GM19328 (cell line): ENCODE measurements around the gene MEF2B.
"Not testable (repeated sequence)": the region's sequence is repeated elsewhere in the genome, so short reads cannot be mapped to it uniquely, and the experiment has no call there.

ENCODE experiments used
- ATAC-seq: cut with Tn5 transposase; IDR thresholded peaks from one replicate; pipeline ENCODE4 v1.9.1; 2021; ENCODE audit warnings: mild to moderate bottlenecking, moderate library complexity; ENCODE audit not compliant: unreplicated experiment

Gene MEF2B

DNA sequence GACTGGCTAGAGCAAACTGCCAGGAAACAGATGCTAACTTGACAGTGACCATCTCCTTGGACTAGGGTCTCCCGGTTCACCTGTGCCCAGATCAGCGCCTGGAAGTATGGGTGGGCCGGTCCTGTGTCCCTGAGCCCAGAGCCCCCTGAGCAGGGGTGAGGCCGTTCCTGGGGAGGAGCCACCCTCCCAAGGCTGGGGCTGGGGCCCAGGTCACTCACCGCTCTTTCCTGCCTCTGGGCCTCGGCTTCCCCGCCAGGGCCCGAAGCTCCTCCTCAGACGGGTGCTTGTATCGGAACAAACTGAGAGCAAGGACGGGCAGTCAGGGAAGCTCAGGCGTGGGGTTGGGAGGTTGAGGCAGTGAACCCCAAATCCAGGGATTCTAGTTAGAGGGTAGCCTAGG is 37.2 kb downstream of the MEF2B start:
- ATAC-seq = no peak

- ATAC-seq = no peak
Observed at GRCh38 chr19:19131989-19132388, 38.1 kb downstream of the MEF2B start.

- ATAC-seq = no peak
Observed at GRCh38 chr19:19126102-19126501, 44.0 kb downstream of the MEF2B start.

DNA sequence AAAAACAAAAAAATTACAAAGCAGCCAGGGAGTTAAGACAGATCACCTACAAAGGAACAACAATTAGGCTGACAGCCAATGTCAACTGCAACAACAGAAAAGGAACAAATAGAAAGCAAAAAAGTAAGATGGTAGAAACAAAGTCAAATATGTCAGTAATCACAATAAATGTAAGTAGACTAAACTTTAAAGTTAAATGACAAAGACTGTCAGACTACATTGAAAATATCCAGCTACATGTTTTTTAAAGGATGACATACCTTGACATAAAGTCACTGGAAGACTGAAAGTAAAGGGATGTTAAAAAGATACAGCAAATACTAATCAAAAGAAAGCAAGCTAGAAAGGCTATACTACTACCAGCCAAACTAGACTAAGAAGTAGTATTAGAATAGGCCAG is 46.7 kb downstream of the MEF2B start:
- ATAC-seq = no peak

DNA sequence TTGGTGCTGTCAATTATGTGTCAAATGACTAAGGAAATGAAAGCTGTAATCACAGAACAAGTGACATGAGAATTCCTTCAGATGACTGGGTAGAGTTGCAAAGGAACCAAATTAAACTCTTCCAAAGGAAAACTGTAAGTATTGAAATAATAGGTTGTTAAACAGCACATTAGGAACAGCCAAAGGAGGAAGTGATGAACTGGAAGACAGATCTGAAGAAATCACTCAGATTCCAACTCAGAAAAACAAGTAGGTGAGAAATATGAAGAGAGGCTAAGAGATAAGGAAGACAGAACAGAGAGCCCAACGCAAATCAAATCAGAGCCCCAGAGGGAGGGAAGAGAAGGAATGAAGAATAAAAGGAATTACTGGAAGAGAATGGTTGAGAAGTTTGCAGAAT is 47.2 kb downstream of the MEF2B start:
- ATAC-seq = no peak

- ATAC-seq = no peak
Observed at GRCh38 chr19:19121371-19121770, 48.7 kb downstream of the MEF2B start.

GRCh38 chr19:19120308-19121231 is 49.5 kb downstream of the MEF2B start:
- ATAC-seq = no peak

- ATAC-seq = no peak
Observed at GRCh38 chr19:19119325-19120237, 50.5 kb downstream of the MEF2B start.

GRCh38 chr19:19115954-19116353 is 54.1 kb downstream of the MEF2B start:
- ATAC-seq = no peak

DNA sequence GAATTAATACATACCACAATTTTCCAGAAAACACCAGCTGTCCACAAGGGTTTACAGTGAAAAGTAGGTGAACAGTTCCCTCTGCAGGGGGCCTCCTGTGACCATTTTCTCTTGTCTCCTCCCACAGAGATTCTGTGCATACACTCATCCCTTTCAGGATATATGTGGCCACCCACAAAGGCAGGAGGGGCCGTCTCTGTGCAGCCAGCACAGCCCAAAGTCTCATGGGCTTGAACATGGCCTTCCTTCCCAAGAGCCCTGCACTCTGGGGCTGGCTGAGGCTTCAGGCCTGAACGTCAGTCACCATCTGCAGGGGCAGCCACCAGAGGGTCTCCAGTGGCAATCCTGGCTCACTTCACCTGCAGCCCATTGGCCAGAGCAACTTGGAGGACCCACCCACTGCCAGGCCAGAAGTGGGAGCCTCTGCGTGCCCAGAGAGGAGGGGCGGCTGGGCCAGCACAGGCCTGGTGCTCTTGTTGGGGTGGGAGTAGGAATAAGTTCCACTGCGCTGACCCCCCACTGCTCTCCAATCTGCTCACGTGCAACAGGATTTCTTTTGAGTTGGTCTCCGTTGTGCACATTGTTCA is 56.9 kb downstream of the MEF2B start:
- no peak for ATAC-seq

- ATAC-seq = no peak
Observed at GRCh38 chr19:19111967-19112580, 58.0 kb downstream of the MEF2B start.

GRCh38 chr19:19111136-19111835 is 58.8 kb downstream of the MEF2B start:
- no peak for ATAC-seq

DNA sequence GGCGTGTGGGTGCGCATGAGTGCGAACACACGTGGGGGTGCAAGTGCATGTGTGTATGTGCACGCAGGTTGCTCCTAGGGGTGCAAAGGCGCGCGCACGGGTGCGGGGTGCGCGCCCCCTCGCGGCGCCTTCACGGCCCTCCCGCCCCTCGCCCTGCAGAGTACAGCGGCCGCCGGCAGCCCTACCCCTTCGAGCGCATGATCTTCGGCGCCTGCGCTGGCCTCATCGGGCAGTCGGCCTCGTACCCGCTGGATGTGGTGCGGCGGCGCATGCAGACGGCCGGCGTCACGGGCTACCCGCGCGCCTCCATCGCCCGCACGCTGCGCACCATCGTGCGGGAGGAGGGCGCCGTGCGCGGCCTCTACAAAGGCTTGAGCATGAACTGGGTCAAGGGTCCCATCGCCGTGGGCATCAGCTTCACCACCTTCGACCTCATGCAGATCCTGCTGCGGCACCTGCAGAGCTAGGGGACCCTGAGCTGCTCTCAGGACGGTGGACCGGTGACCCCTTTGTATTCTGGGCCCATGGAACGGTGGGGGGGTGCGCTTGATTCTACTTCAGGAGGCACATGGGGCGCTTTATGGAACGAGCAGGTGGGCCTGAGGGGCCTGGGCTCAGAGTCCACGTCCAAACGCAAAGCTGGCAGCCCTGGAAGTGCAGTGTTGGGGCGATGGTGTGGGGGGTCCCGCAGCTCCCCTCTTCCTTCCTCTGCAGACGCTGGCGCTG is 59.5 kb downstream of the MEF2B start:
- ATAC-seq = no peak

GRCh38 chr19:19109601-19110000 is 60.5 kb downstream of the MEF2B start:
- ATAC-seq = no peak

GRCh38 chr19:19107654-19108053 is 62.4 kb downstream of the MEF2B start:
- no peak for ATAC-seq

DNA sequence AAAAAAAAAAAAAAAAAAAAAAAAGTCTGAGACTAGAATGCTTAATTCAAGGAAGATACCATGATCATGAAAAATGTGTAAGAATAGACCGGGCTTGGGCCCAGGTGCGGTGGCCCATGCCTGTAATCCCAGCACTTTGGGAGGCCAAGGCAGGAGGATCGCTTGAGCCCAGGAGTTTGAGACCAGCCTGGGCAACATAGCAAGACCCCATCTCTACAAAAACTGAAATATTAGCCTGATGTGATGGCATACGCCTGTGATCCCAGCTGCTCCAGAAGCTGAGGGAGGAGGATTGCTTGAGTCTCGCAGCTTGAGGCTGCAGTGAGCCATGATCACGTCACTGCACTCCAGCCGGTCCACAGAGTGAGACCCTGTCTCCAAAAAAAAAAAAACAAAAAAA is 63.1 kb downstream of the MEF2B start:
- ATAC-seq = not testable (repeated sequence)

- ATAC-seq = no peak
Observed at GRCh38 chr19:19106056-19106551, 64.0 kb downstream of the MEF2B start.

DNA sequence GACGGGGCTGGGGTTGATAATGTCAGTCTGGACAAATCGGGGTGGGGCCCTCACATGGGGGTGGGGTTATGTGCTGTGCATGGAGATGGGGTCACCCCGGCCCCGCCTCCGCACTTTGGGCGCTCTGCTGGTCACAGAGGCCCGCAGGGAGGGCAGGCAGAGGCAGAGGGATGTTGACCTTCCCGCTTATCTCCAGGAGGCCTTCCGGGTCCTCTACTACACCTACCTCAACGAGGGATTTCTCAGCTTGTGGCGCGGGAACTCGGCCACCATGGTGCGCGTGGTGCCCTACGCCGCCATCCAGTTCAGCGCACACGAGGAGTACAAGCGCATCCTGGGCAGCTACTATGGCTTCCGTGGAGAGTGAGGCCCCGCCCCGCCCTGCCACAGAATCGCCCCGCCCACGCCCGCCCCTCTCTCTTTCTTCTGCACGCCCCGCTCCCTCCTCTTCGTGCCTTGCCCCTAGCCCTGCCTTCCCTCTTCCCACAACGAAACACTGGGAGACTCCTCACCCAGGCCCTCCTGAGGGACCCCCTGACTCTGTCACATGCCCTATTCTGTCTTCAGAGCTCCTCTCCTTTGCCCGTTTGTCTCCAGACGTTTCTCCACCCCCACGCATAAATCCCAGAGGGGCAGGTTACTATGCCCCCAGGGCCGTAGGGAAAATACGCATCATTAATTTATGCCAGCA is 64.6 kb downstream of the MEF2B start:
- no peak for ATAC-seq

GRCh38 chr19:19103167-19103566 is 66.9 kb downstream of the MEF2B start:
- ATAC-seq = no peak
